PC-9 (cell line): ENCODE results near the gene UTP4.

ENCODE experiments used
- EZH2 ChIP-seq: fragments of 200-600 bp; sonication (generic); IDR thresholded peaks from 2 replicates; pipeline ENCODE4 v1.8.0; 2017; ENCODE audit warnings: antibody characterized with exemption, low read depth
- TF ChIP-seq, protein P1 (sequence below): fragments of 200-600 bp; sonication (generic); conservative IDR thresholded peaks from 2 replicates; pipeline ENCODE4 v1.6.1; 2017; ENCODE audit warnings: mixed run types, antibody characterized with exemption, mild to moderate bottlenecking, moderate library complexity

- no peak for TF ChIP-seq EZH2
- TF ChIP-seq, protein P1, sequence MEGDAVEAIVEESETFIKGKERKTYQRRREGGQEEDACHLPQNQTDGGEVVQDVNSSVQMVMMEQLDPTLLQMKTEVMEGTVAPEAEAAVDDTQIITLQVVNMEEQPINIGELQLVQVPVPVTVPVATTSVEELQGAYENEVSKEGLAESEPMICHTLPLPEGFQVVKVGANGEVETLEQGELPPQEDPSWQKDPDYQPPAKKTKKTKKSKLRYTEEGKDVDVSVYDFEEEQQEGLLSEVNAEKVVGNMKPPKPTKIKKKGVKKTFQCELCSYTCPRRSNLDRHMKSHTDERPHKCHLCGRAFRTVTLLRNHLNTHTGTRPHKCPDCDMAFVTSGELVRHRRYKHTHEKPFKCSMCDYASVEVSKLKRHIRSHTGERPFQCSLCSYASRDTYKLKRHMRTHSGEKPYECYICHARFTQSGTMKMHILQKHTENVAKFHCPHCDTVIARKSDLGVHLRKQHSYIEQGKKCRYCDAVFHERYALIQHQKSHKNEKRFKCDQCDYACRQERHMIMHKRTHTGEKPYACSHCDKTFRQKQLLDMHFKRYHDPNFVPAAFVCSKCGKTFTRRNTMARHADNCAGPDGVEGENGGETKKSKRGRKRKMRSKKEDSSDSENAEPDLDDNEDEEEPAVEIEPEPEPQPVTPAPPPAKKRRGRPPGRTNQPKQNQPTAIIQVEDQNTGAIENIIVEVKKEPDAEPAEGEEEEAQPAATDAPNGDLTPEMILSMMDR: no peak
Measured at GRCh38 chr16:69095193-69095592, 37.3 kb upstream of the UTP4 start.
